NCI-H82 treated with DMSO at 0.1 percent for 48 hours (cell line): ENCODE results near the gene BSDC1.

ENCODE experiments used
- DNase-seq: peaks from one replicate; lab custom pipeline; 2025; ENCODE audit not compliant: unreplicated experiment; lab: John Stamatoyannopoulos, UW

BSDC1 gene

GRCh38 chr1:32337855-32338636, 56.2 kb downstream of the BSDC1 start:
- DNase-seq = no peak

DNA sequence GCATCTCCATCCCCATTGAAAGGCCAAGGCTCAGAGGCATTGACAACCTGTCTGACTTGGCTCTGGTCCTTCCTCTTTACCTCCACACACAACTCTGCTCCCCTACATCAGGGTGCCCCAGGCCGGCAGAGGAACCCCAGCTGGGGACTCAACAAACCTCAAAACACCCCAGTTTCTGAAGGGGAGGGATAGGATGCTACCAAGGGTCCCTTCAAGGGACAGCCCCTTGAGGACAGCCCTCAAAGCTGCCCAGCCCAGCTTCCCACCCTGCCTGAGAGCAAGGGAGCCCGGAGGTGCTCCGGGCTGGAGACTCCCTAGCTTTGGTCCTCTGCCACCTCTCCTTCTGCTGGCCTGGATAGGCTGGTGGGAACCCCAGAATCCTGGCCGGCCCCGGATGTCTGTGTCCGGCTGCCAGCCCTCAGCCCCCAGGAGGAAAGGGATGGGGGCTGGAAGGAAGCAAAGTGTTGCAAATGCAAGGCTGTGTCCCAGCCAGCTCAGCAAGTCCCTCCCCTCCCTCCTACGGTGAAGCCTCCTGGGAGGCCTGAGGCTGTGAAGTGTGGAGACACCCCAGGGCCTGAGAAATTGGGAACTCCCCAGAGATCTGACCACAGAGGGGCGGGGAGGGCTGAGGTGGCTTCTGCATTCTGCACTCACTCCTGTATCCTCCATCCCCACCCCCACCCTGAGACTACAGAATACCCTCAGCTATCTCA, 57.1 kb downstream of the BSDC1 start:
- no peak for DNase-seq

- no peak for DNase-seq
These were observed 57.7 kb downstream of the BSDC1 start for GRCh38 chr1:32336591-32336932.

DNA sequence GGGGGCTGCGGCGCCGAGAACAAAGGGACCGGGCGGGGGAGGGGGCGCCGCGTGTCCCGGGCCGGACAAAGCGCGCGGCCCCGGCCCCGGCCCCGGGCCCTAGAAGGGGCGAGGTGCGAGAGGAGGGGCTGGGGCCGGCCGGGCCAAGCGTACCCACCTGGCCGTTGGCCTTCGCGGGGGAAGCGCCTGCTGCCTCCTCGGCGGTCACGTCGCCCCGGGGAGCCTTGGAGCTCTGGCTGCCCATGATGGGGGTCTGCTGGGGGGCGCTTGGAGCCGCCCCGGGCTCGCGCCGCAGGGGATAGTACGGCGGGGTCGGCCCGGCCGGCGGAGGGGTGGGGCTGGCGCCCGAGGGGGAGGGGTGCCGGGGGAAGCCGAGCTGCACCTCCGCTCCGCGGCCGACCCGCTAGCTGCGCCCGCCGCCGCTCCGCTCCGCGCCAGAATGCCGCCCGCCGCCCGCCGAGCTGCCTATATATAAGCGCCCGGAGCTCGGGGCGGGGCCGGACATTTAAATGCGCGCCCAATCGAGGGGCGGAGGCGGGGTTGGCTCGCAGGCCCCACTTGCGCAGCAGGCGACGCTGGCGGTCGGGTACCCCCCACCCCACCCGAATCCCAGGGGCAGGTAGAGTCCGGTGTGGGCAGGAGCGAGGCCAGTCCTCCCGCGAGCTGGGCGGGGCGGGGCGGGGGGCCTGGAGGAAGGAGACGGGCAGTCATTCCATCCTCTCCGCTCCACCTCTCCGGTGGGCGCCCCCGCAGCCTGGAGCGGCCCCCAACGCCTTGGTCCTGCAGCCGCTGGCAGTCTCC, 58.3 kb downstream of the BSDC1 start, which contains the start of gene MARCKSL1:
TSS of gene MARCKSL1 (minus strand) at position 444 of the 801 bp plus-strand sequence. CDS start at position 244, 200 bp downstream.
- peak; percentile 66 for DNase-seq

- no peak for DNase-seq
These were observed 58.8 kb downstream of the BSDC1 start for GRCh38 chr1:32335535-32335789.

DNA sequence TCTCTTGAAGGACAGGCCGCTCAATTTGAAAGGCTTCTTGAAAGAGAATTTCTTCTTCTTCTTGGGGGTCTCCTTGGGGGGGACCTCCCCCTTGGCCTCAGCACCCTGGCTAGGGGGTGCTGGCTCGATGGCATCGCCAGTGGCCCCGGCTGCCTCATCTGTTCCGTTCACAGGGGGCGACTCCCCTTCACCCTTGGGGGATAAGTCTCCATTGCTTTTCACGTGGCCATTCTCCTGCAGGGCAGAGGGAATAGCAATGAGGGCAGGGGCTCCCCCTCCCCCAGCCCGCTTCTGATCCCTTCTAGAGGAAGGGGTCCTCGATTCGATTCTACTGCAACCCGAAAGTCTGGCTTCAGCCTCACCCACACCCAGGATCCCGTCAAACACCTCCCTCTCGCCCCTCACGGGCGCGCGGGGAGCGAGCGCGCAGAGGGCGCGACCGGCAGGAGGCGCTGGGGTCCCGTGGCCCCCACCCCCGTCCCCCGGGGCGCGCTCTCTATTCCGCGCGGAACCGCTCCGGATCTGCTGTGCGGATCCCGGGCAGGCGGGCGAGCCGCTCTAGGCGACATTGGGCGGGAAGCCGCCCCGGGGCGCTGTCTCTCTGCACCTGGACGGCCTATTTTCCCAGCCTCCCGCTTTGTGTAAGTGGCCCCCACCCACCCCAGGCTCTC, 59.2 kb downstream of the BSDC1 start:
- DNase-seq = no peak

DNA sequence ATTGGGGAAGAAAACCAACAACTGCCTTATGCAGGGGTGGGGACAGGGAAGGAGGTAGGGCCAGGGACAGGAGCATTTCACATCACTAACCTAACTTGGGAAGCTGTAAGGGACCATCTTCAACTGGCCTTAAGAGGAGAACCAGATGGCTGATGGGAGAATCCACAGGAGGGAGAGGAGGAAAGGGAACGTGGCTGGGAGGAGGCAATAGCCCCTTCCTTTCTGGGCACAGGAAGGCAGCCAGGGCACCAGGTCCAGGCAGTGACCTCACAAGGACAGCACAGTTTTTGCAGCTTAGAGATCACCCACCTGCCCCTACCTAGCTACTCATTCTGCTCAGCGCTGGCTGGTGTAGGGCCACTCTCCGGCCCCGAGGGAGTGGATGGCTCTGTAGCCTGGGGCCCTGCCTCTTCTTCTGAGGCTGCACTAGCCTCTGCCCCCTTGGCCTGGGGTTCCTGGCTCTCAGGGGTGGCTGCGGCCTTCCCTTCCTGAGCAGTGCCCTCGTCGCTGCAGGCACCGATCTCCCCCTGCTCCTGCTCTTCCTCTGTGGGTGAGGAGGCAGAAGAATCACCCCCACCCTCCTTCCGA, 59.9 kb downstream of the BSDC1 start:
- no peak for DNase-seq

GRCh38 chr1:32333251-32333963, 60.8 kb downstream of the BSDC1 start:
- no peak for DNase-seq

GRCh38 chr1:32332290-32333079, 61.8 kb downstream of the BSDC1 start:
- no peak for DNase-seq

GRCh38 chr1:32331549-32331948, 62.7 kb downstream of the BSDC1 start:
- no peak for DNase-seq

- DNase-seq = no peak
These were observed 63.6 kb downstream of the BSDC1 start for GRCh38 chr1:32330558-32331151.

GRCh38 chr1:32329931-32330466, 64.2 kb downstream of the BSDC1 start:
- DNase-seq = no peak

DNA sequence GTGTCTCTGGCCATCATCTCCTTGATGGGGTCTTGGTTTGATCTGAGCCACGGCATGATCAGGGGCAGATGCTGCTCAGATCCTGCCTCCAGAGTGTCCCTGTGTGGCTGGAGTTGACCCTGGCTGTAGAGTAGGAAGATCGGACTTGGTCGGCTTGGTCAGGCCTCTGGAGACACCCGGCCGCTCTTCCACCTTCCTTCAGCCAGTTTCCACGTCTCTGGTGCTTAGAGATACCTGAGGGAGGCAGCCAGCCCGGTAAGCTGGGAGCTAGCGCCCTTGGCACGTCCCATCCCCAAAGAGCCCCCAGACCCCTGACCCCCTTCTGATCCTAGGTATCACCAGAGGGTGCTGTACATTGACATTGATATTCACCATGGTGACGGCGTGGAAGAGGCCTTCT, 67.0 kb downstream of the BSDC1 start:
- DNase-seq = no peak

DNA sequence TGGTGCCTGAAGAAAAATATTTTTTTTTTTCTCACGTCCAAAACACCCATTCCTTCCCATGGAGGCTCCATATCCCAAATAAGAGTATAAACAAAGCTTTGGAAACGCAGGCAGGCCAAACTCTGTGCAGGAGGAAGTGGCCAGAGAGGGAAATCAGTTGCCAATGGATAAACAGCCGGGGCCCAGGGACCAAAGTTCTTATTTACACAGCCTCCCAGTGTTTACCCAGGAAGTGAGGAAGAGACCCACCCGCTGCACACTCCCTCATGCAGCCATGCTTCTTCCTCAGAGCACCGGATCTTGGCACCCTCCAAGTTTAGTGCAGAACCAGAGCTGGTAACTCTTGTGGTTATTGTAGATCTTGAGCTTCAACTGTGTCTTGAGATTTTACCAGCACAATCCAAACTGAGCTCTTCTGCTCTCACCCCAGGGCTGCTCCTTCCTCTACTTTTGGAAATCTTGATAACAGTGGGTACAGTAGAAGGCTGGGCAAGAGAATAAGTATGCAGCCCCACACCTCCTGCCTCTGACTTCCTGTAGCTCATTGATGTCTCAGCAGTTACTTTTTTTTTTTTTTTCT, 72.4 kb downstream of the BSDC1 start:
- DNase-seq = no peak

DNA sequence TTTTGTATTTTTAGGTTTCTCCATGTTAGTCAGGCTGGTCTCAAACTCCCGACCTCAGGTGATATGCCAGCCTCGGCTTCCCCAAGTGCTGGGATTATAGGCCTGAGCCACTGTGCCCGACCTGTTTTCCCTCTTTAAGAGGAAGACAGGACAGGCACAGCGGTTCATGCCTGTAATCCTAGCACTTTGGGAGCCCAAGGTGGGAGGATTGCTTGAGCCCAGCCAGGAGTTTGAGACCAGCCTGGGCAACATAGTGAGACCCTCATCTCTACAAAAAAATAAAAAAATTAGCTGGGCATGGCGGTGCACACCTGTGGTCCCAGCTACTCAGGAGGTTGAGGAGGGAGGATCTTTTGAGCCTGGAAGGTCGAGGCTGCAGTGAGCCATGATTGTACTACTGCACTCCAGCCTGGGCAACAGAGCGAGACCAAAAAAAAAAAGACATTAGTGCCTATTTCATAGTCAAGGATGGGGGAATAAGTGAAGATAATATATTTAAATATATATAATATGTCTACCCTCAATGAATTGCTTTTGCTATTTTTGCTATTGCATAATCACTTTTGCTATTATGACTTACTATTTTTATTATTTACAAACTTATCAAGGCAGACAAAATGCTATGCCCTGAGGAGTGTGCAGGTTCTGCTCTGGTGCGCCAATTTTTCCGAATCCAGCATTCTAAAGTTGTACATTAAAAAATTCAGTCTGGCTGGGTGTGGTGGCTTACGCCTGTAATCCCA, 75.9 kb downstream of the BSDC1 start:
- DNase-seq = no peak

DNA sequence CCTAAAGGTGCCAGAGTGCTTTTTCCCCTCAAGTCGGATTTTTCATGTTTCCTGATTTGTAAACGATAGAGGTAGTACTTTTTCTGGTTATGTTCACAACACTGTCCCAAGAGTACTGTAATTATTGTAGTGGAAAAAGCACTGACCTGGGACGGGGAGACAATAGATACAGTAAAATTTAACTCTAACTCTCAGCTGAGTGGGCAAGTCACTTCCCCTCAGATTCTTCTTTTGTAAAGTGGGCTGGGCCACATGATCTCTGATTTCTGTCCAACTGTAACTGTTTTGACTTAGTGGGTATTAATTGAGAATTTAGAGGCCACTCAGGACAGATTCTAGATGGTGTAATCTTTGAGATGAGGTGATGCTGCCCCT, 77.4 kb downstream of the BSDC1 start:
- DNase-seq = no peak
